Kidney epithelial cell (primary cell): ENCODE measurements around the gene POU2F1. TPM values are rescaled to one million over a fixed set of nuclear protein-coding genes. Genes with fewer than 3 reads are reported as not detected.

Experiments
- DNase-seq: peaks from one replicate; pipeline ENCODE4 v3.0.0-alpha.2; 2010; ENCODE audit warnings: low read depth
- H3K27me3 ChIP-seq: 2 replicates; pipeline ENCODE4 v1.6.0; 2011; ENCODE audit warnings: low read length; ENCODE audit not compliant: control insufficient read depth, insufficient read depth
- H3K36me3 ChIP-seq: 2 replicates; pipeline ENCODE4 v1.5.1; 2011; ENCODE audit warnings: low read length; ENCODE audit not compliant: control insufficient read depth, insufficient read depth
- H3K4me3 ChIP-seq: 2 replicates; pipeline ENCODE4 v1.5.1; 2011; ENCODE audit warnings: low read depth, mild to moderate bottlenecking, control low read depth, low read length
- CTCF ChIP-seq: IDR thresholded peaks from 2 replicates; pipeline ENCODE4 v1.5.1; 2011; ENCODE audit warnings: mild to moderate bottlenecking, moderate library complexity, low read length, control low read depth, inconsistent platforms; ENCODE audit not compliant: insufficient read depth, poor library complexity, severe bottlenecking
- total RNA-seq: library from RNA; depleted of rRNA; stranded (reverse); fragments of >200 nt; gene quantifications from 2 replicates; pipeline ENCODE4 v1.2.3, GENCODE V29; 2015

Gene POU2F1
- total RNA-seq, 1 donor from 2014 or later: 8.4 TPM

GRCh38 chr1:167469280-167469965 lies 248.7 kb downstream of the POU2F1 start:
- TF ChIP-seq CTCF: no peak
- Histone ChIP-seq H3K27me3 (no peaks in the 10 kb centered on the region), H3K4me3 (no peak overlapping the region), H3K36me3 (no peaks in the 10 kb centered on the region)
- DNase-seq: no peak

- DNase-seq: no peak
- Histone ChIP-seq H3K27me3 (no peaks in the 10 kb centered on the region), H3K36me3 (no peaks in the 10 kb centered on the region), H3K4me3 (no peak overlapping the region)
- TF ChIP-seq CTCF: no peak
Observed at GRCh38 chr1:167471568-167471967, 250.9 kb downstream of the POU2F1 start.

- TF ChIP-seq CTCF: no peak
- no peaks in the 10 kb centered on the region for H3K36me3 ChIP-seq
- H3K27me3 ChIP-seq: peaks cover 2% of the 10 kb centered on the region
- no peak overlapping the region for H3K4me3 ChIP-seq
- DNase-seq: no peak
Observed at GRCh38 chr1:167472752-167473521, 252.3 kb downstream of the POU2F1 start.

- H3K4me3 ChIP-seq: no peak overlapping the region
- TF ChIP-seq CTCF: no peak
- H3K27me3 ChIP-seq: peaks cover 3% of the 10 kb centered on the region
- no peaks in the 10 kb centered on the region for H3K36me3 ChIP-seq
- no peak for DNase-seq
Observed at GRCh38 chr1:167473761-167474160, 253.1 kb downstream of the POU2F1 start.

- no peak overlapping the region for H3K4me3 ChIP-seq
- TF ChIP-seq CTCF: no peak
- H3K36me3 ChIP-seq: no peaks in the 10 kb centered on the region
- no peak for DNase-seq
- peaks cover 3% of the 10 kb centered on the region for H3K27me3 ChIP-seq
Observed at GRCh38 chr1:167474191-167474641, 253.5 kb downstream of the POU2F1 start.
